Measurements from ENCODE around the gene PLA2R1. TPM values are rescaled to one million over a fixed set of nuclear protein-coding genes. Genes with fewer than 3 reads are reported as not detected.

PLA2R1 gene
- total and polyA plus RNA-seq, 7 donors, result 0.17 to 0.97 (median 0.26) TPM

DNA sequence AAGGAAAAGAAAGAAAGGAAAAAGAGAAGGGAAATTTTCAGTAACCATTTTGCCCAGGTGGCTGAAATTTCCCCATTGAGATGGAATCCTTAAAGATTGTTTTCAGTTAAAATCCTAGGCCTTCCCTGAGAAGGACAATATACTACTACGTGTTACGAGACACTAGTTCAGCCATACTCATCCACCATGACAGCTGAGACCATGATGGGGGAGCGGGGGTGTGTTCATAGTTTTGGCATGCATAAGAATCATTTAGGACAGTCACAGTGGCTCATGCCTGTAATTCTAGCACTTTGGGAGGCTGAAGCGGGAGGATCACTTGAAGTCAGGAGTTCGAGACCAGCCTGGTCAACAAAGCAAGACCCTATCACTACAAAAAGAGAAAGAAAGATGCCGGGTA, 28.0 kb downstream of the PLA2R1 start:
- no peak for ATAC-seq
- TF ChIP-seq, protein P1, sequence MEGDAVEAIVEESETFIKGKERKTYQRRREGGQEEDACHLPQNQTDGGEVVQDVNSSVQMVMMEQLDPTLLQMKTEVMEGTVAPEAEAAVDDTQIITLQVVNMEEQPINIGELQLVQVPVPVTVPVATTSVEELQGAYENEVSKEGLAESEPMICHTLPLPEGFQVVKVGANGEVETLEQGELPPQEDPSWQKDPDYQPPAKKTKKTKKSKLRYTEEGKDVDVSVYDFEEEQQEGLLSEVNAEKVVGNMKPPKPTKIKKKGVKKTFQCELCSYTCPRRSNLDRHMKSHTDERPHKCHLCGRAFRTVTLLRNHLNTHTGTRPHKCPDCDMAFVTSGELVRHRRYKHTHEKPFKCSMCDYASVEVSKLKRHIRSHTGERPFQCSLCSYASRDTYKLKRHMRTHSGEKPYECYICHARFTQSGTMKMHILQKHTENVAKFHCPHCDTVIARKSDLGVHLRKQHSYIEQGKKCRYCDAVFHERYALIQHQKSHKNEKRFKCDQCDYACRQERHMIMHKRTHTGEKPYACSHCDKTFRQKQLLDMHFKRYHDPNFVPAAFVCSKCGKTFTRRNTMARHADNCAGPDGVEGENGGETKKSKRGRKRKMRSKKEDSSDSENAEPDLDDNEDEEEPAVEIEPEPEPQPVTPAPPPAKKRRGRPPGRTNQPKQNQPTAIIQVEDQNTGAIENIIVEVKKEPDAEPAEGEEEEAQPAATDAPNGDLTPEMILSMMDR (IDR thresholded peaks at IDR 0.05), result no peak
- no peak for DNase-seq
- Histone ChIP-seq H3K27ac (no peak overlapping the region), H3K9me3 (no peaks in the 10 kb centered on the region), H3K36me3 (ENCODE audit: insufficient read depth in 1 of 2, low read depth in 1 of 2) (no peaks in the 10 kb centered on the region), H3K27me3 (ENCODE audit: insufficient read depth in 3 of 3, low read length in 2 of 3) (no peaks in the 10 kb centered on the region), H3K4me1 (peaks cover 6% of the 10 kb centered on the region), H3K4me3 (no peak overlapping the region)
- intact Hi-C loops (cut with DNase I), result no loop called here
- 86 to 95% (median 88%) methylated on average over 6 of the region's 6 CpGs for WGBS, 3 donors

DNA sequence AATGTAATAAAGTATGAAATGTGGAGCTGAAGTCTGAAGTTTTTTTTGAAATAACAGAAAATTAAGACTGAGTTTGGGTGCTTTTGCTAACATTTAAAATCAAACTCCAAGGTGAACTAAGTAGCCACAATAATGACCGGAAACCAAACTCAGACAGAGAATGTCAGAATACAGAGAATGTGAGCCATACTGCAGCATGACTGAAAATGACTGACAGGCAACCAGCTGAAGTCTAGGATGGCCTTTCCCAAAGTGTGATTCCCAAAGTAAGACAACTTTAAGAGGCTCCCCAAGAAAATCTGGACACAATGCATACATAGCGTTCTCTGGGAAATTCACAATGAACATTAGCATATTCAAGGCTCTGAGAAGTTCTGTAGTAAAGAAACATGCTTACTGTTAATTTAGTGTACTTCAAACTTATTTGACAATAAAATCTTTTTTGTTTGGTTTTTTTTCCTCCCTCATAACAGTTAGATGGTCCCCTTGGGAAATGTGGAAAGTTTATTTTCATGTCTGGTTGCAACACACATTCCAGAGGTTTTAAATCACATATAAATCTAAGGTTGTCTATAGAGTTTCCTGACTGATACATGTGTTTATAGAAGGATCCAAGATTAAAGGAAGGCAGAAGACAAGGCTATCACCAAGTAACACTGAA, 28.6 kb downstream of the PLA2R1 start:
- 77 to 86% (median 85%) methylated on average over 2 of the region's 2 CpGs for WGBS, 3 donors
- intact Hi-C loops (cut with DNase I), result no loop called here
- DNase-seq, result no peak

DNA sequence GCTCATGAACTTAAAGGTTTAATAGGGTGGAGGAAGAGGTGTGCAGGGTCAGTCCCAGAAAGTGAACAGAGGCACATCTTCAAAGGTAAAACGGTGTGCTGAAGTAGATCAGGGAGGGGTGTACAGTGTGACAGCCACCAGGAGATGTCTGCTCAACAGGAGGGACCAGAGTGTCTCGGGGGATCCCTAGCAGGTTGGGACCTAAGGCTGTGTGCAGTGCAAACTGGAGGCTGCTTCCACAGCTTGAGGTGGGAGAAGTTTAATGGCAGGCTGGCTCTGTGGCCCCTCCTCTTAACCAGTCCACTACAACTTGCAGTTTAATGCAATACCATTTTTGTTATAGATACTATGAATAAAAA, 33.2 kb downstream of the PLA2R1 start:
- H3K4me3 ChIP-seq, result no peak overlapping the region
- intact Hi-C loops (cut with DNase I), result no loop called here
- TF ChIP-seq, protein P1 (IDR thresholded peaks at IDR 0.05), result no peak
- DNase-seq (no peak), ATAC-seq (no peak)
- 47 to 93% (median 75%) methylated on average over 1 to 2 of the region's 2 CpGs for WGBS, 3 donors
- no peaks in the 10 kb centered on the region for H3K9me3 ChIP-seq
- H3K27ac ChIP-seq, result no peak overlapping the region
- no peaks in the 10 kb centered on the region for H3K27me3 ChIP-seq (ENCODE audit: insufficient read depth in 3 of 3, low read length in 2 of 3)
- no peaks in the 10 kb centered on the region for H3K4me1 ChIP-seq
- no peaks in the 10 kb centered on the region for H3K36me3 ChIP-seq (ENCODE audit: insufficient read depth in 1 of 2, low read depth in 1 of 2)

More for the DNA sequence above, 28.6 kb downstream of the PLA2R1 start:
- Histone ChIP-seq H3K36me3 (ENCODE audit: insufficient read depth in 1 of 2, low read depth in 1 of 2) (no peaks in the 10 kb centered on the region), H3K4me3 (no peak overlapping the region), H3K27me3 (ENCODE audit: insufficient read depth in 3 of 3, low read length in 2 of 3) (no peaks in the 10 kb centered on the region), H3K4me1 (peaks cover under 1% of the 10 kb centered on the region), H3K27ac (no peak overlapping the region), H3K9me3 (no peaks in the 10 kb centered on the region)
- peak in 1 of 4 donors; percentile 58 for ATAC-seq
- TF ChIP-seq, protein P1 (IDR thresholded peaks at IDR 0.05), result no peak

DNA sequence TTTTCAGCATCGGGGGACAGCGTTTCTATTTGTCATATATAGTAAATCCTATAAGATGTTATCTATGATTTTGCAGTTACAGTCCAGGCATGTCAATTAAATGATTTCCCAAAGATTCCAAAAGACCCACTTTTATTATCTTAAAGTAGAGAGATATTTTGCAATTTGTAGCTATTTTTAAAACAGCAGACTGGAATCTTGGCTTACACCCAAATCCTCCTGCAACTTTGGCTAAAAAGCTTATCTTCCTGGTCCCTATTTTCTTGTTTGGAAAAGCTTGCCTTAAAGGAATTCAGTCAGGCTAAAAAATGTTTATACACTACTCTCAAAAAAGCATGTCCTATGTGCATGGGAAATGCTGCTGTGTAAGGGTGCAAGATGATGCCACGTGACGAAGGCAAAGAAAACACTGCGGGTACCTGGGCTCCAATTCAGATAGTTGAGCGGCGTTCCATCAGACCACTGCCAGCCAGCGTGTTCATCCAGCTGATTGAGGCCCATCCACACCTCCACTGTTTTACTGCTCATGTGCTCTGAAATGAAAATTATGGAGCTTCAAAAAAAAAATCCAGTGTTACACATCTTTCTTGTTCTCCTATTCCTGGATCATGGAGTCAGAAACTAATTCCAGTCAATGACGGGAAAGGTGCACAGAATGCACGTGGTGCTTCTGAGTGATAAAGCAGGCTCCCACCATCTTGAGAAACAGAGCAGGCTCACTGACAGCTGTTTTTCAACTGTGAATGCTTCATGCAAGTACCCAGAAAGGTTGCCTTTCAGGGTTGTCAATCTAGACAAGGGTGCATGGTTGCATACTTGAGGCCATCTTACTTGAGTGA, 33.8 kb downstream of the PLA2R1 start:
- no peaks in the 10 kb centered on the region for H3K36me3 ChIP-seq (ENCODE audit: insufficient read depth in 1 of 2, low read depth in 1 of 2)
- DNase-seq (no peak), ATAC-seq (no peak)
- H3K4me3 ChIP-seq, result no peak overlapping the region
- WGBS, 3 donors, result 59 to 71% (median 61%) methylated on average over 10 of the region's 10 CpGs
- no peaks in the 10 kb centered on the region for H3K27me3 ChIP-seq (ENCODE audit: insufficient read depth in 3 of 3, low read length in 2 of 3)
- no peaks in the 10 kb centered on the region for H3K9me3 ChIP-seq
- intact Hi-C loops (cut with DNase I), result no loop called here
- H3K4me1 ChIP-seq, result no peaks in the 10 kb centered on the region
- H3K27ac ChIP-seq, result no peak overlapping the region
- TF ChIP-seq, protein P1 (IDR thresholded peaks at IDR 0.05), result no peak
